Uterus (tissue), 4 donors: Measurements from ENCODE around the gene DDX4. TPM values are rescaled to one million over a fixed set of nuclear protein-coding genes. Genes with fewer than 3 reads are reported as not detected.

Experiments
- DNase-seq, 2 donors: peaks; one replicate each; pipeline ENCODE4 v3.0.0-alpha.2; 2019 to 2020
- H3K27ac ChIP-seq, 2 donors: fragments of 200-600 bp; sonication (generic); 1 replicate in 1 of 2; 2 replicates in 1 of 2; pipeline ENCODE4 v1.5.1; 2016 to 2018
- H3K27me3 ChIP-seq, 2 donors: fragments of 200-600 bp; sonication (generic); one replicate each; pipeline ENCODE4 v1.5.1; 2018 to 2019; ENCODE audit warnings: control low read depth in 1 of 2
- H3K36me3 ChIP-seq, 2 donors: fragments of 200-600 bp; sonication (generic); one replicate each; pipeline ENCODE4 v1.5.1; 2019; ENCODE audit warnings: control low read depth in 1 of 2
- H3K4me1 ChIP-seq, 2 donors: fragments of 200-600 bp; sonication (generic); one replicate each; pipeline ENCODE4 v1.5.1; 2018 to 2019; ENCODE audit warnings: control low read depth in 1 of 2
- H3K4me3 ChIP-seq, 2 donors: fragments of 200-600 bp; sonication (generic); 1 replicate in 1 of 2; 2 replicates in 1 of 2; pipeline ENCODE4 v1.5.1; 2018 to 2019; ENCODE audit warnings: mild to moderate bottlenecking in 1 of 2
- H3K9me3 ChIP-seq, 2 donors: fragments of 200-600 bp; sonication (generic); one replicate each; pipeline ENCODE4 v1.5.1; 2019; ENCODE audit warnings: control low read depth in 1 of 2
- CTCF ChIP-seq, 4 experiments: fragments of 200-600 bp in 2 of 4; fragments of 450-650 bp in 2 of 4; sonication (generic) in 2 of 4; IDR thresholded peaks; one replicate each; pipeline ENCODE4 v1.5.1; 2016 to 2019; ENCODE audit warnings: antibody characterized with exemption in 4 of 4, mild to moderate bottlenecking in 2 of 4, moderate library complexity in 1 of 4
- POLR2A ChIP-seq, 2 donors: fragments of 450-650 bp; IDR thresholded peaks; one replicate each; pipeline ENCODE4 v1.6.1; 2016; ENCODE audit warnings: antibody characterized with exemption in 2 of 2, mild to moderate bottlenecking in 1 of 2, moderate library complexity in 1 of 2
- intact Hi-C: fragments of 100-400 bp; cut with DNase I; formaldehyde crosslinking; loops from one replicate; pipeline ENCODE4 v1.15.1; 2023; ENCODE audit warnings: low total_unique reads
- total RNA-seq, 4 donors: library from RNA; depleted of rRNA in 3 of 4; stranded (reverse); fragments of >200 nt in 3 of 4; gene quantifications; one replicate each; pipeline versions ENCODE4 v1.1.0 to v1.2.4, GENCODE V29; 2014 to 2023
- donor health status: DM: yes; HTN: yes; CAD: no.

The DDX4 gene
- total RNA-seq, 4 donors from 2014 or later, result 0.48 TPM; not detected in 3

GRCh38 chr5:55731848-55732247 lies 6.0 kb upstream of the DDX4 start:
- H3K4me3 ChIP-seq, result no peak overlapping the region
- no peak for TF ChIP-seq POLR2A (IDR thresholded peaks at IDR 0.05)
- no peak for TF ChIP-seq CTCF (IDR thresholded peaks at IDR 0.05)
- no peak for DNase-seq
- H3K27me3 ChIP-seq, result no peaks in the 10 kb centered on the region
- H3K4me1 ChIP-seq, result no peaks in the 10 kb centered on the region
- no peaks in the 10 kb centered on the region for H3K36me3 ChIP-seq
- no peaks in the 10 kb centered on the region for H3K9me3 ChIP-seq
- intact Hi-C loops, result no loop called here
- no peak overlapping the region for H3K27ac ChIP-seq

- no peaks in the 10 kb centered on the region for H3K9me3 ChIP-seq
- H3K27ac ChIP-seq, result no peak overlapping the region
- no peak for TF ChIP-seq CTCF (IDR thresholded peaks at IDR 0.05)
- TF ChIP-seq POLR2A (IDR thresholded peaks at IDR 0.05), result no peak
- no peaks in the 10 kb centered on the region for H3K36me3 ChIP-seq
- no peaks in the 10 kb centered on the region for H3K4me1 ChIP-seq
- H3K27me3 ChIP-seq, result no peaks in the 10 kb centered on the region
- intact Hi-C loops, result no loop called here
- no peak overlapping the region for H3K4me3 ChIP-seq
- no peak for DNase-seq
Measured at GRCh38 chr5:55732585-55732984, 5.3 kb upstream of the DDX4 start.

GRCh38 chr5:55734658-55735057 lies 3.2 kb upstream of the DDX4 start:
- no peaks in the 10 kb centered on the region for H3K4me1 ChIP-seq
- no peaks in the 10 kb centered on the region for H3K9me3 ChIP-seq
- H3K4me3 ChIP-seq, result no peak overlapping the region
- H3K36me3 ChIP-seq, result no peaks in the 10 kb centered on the region
- TF ChIP-seq CTCF (IDR thresholded peaks at IDR 0.05), result no peak
- no peak for TF ChIP-seq POLR2A (IDR thresholded peaks at IDR 0.05)
- no peak overlapping the region for H3K27ac ChIP-seq
- no peak for DNase-seq
- intact Hi-C loops, result no loop called here
- no peaks in the 10 kb centered on the region for H3K27me3 ChIP-seq

GRCh38 chr5:55742778-55743177 lies 4.9 kb downstream of the DDX4 start:
- intact Hi-C loops, result no loop called here
- H3K4me3 ChIP-seq, result no peak overlapping the region
- no peaks in the 10 kb centered on the region for H3K27me3 ChIP-seq
- no peak overlapping the region for H3K27ac ChIP-seq
- TF ChIP-seq CTCF (IDR thresholded peaks at IDR 0.05), result no peak
- TF ChIP-seq POLR2A (IDR thresholded peaks at IDR 0.05), result no peak
- no peak for DNase-seq
- no peaks in the 10 kb centered on the region for H3K36me3 ChIP-seq
- H3K4me1 ChIP-seq, result no peaks in the 10 kb centered on the region
- H3K9me3 ChIP-seq, result no peaks in the 10 kb centered on the region

- Histone ChIP-seq H3K4me3 (no peak overlapping the region), H3K36me3 (no peaks in the 10 kb centered on the region), H3K9me3 (no peaks in the 10 kb centered on the region), H3K27ac (no peak overlapping the region), H3K27me3 (no peaks in the 10 kb centered on the region), H3K4me1 (no peaks in the 10 kb centered on the region)
- intact Hi-C loops, result no loop called here
- TF ChIP-seq CTCF (IDR thresholded peaks at IDR 0.05) (no peak), POLR2A (IDR thresholded peaks at IDR 0.05) (no peak)
- DNase-seq, result no peak
Measured at GRCh38 chr5:55747778-55748318, 10.0 kb downstream of the DDX4 start.
